ENCODE data around the gene RFC2.
"Not testable (repeated sequence)": the region's sequence is repeated elsewhere in the genome, so short reads cannot be mapped to it uniquely, and the experiment has no call there.

RFC2 gene

DNA sequence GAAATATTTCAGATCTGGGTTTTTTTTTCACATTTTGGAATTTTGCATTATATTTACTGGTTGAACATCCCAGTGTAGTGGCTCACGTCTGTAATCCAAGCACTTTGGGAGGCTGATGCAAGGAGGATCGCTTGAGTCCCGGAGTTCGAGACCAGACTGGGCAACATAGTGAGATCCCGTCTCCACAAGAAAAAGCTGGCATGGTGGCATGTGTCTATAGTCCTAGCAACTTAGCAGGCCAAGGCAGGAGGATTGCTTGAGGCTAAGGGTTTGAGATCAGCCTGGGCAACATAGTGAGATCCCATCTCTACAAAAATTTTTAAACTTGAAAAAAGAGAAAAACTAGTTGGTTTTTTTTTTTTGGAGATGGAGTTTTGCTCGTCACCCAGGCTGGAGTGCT lies 6.0 kb downstream of the RFC2 start:
- no peak for DNase-seq (ENCODE audit: low spot score)

DNA sequence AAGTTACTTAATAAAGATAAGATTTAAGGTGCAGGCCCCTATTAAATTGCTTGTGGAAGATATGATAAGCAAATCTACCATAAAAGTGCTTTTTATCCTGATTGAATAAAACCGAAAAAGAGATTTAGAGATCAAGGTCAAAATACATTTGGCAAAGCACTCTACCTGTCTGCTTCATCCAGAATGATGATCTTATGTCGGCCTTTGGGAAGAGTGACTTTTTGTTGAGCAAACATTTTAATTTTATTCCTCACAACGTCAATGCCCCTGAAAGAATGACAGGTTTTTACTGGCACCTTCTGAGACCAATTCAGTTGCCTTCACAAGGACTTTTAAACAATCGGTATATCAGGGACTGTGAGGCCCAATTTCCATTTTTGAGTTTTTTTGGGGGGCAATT lies 7.7 kb downstream of the RFC2 start:
- DNase-seq (ENCODE audit: low spot score): no peak

DNA sequence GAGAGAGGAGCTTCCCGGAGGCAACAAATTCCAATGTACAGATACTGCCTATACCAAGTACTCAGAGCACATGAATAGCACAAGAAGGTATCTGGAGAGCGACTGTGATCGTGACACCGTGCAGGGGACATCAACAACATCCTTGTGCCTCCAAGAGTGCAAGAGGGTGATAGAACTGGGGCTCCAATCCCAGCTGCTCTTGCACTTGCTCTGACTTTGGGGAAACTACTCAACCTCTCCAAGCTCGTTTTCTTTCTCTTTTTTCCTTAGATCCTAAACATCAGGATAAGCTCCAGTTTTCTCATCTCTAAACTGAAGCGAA lies 12.1 kb downstream of the RFC2 start:
- no peak for DNase-seq (ENCODE audit: low spot score)

GRCh38 chr7:74240482-74240881 lies 13.7 kb downstream of the RFC2 start:
- DNase-seq (ENCODE audit: low spot score): no peak

DNA sequence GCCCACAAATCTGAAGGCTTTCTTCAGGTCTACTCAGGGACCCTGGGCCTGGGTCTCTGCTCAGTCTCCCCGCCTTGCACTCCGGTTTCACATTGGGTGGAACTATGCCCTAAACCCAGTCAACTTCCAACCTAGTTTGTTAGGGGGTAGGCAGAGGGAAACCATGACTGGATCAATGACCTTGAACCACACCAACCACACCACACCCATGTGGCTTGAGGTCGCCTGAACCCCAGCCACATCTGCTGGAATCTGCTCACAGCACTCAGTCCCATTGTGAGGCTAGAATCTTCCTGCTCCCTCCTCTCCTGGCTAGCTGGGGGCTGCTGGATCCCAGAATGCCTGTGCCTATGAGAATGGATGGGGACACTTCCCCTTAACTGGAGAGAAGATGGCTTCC lies 17.9 kb downstream of the RFC2 start:
- DNase-seq (ENCODE audit: low spot score): no peak

- no peak for DNase-seq (ENCODE audit: low spot score)
Observed at GRCh38 chr7:74235518-74236268, 18.5 kb downstream of the RFC2 start.

DNA sequence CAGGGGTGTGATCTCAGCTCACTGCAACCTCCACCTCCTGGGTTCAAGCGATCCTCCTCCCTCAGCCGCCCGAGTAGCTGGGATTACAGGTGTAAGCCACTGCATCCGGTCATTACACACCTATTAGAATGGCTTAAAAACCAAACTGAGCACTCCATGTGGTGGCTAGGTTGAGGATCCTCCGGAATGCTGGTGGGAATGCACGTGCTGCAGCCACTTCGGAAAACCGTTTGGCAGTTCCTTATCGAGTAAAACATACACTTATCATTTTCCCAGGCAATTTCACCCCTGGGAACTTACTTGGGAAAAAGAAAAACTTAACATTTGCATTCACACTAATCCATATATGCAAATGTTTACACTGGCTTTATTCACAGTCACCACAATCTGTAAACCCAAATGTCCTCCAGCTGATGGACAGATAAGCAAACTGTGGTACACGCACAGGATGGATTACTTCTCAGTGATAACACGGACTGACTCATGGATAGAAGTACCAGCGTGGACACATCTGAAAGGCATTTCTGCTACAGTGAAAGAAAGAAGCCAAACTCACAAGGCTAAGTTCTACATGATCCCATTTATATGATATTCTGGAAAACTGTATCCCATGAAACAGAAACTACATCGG lies 20.4 kb downstream of the RFC2 start:
- no peak for DNase-seq (ENCODE audit: low spot score)

GRCh38 chr7:74231232-74231590 lies 23.0 kb downstream of the RFC2 start:
- DNase-seq (ENCODE audit: low spot score): no peak

GRCh38 chr7:74230446-74231231 lies 23.6 kb downstream of the RFC2 start:
- no peak for DNase-seq (ENCODE audit: low spot score)

DNA sequence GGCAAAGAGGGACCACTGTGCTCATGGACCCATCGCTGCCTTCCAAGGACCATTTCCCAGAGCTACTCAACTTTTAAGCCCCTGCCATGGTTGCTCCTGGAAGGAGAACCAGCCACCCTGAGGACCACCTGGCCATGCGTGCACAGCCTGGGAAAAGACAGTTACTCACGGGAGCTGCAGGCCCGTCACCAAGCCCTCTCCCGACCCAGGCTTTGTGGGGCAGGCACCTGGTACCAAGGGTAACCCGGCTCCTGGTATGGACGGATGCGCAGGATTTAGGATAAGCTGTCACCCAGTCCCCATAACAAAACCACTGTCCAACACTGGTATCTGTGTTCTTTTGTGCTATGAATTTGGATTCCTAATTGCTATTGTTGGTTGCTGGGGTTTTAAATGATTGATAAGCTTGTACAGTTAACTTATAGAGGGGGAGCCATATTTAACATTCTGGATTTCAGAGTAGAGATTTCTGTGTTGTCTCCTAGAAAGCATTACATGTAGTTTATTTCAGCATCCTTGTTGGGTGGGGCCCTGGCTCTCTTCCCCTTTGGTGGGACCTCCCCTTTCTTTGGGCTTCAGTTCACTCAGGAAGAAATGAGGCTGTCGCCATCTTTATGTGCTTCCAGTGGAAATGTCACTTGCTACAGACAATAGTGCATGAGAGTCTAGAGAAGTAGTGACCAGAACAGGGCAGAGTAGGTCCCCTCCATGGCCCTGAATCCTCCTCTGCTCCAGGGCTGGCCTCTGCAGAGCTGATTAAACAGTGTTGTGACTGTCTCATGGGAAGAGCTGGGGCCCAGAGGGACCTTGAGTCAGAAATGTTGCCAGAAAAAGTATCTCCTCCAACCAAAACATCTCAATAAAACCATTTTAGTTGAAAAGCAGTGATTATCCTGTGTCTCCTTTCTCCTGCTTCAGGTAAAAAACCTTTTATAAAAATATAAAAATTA lies 25.0 kb downstream of the RFC2 start:
- no peak for DNase-seq (ENCODE audit: low spot score)

DNA sequence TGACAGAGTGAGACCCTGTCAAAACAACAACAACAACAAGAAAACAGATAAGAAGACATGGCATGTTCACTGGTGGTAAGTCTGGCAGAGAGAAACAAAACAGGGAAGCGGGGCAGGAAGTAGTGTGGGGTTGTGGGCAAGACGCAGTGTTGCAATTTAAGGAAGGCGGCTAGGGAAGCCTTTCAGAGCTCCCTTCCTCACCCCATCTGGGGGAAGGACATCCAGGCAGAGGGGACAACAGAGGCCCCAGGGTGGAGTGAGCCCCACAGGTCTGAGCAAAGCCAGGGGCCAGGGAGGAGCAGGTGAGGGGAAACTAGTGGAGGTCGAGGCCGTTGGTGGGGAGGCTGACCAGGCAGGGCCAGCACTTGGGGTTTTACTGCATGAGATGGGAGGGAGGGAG lies 27.6 kb downstream of the RFC2 start:
- DNase-seq (ENCODE audit: low spot score): no peak

DNA sequence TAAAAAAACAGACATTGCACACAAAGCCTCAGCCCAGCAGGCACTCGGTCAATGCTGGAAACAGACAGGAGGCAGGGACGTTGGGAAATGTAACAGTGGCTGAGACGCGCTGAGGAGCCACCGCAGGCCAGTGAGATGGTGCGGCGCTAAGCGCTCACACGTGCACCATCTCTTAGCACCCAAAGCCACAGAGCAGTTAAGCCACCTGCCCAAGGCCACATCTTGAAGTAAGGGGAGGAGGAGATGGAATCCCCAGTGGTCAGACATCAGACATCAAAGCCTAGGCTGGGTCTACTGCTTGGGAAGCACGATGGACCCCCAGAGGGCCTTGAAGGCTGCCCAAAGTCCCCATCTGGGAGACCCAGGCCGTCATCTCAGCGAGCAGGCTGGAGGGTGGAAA lies 28.8 kb downstream of the RFC2 start:
- no peak for DNase-seq (ENCODE audit: low spot score)

DNA sequence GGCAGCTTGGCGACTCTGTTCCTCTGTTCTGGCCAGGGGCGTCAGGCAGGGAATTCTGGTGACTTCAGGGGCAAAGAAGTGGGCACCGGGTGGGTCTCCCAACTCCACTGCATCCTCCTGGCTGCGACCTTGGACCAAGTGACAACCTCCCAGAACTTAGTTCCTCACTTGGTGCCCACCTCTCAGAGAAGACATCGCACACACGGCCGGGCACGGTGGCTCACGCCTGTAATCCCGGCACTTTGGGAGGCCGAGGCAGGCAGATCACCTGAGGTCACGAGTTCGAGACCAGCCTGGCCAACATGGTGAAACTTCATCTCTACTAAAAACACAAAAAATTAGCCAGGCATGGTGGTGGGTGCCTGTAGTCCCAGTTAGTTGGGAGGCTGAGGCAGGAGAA lies 29.3 kb downstream of the RFC2 start:
- DNase-seq (ENCODE audit: low spot score): not testable (repeated sequence)

DNA sequence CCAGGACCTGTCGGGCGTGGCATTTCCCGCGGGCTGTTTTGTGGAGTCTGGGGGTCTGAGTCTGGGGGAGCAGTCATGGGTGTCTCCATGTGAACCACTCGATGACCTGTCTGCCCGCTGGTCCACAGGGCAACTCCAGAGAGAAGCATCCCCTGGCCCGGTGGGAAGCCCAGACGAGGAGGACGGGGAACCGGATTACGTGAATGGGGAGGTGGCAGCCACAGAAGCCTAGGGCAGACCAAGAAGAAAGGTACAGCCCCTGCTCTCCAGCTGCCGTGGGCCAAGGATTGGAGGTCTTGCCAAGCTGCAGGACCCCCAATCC lies 29.7 kb downstream of the RFC2 start:
- no peak for DNase-seq (ENCODE audit: low spot score)

DNA sequence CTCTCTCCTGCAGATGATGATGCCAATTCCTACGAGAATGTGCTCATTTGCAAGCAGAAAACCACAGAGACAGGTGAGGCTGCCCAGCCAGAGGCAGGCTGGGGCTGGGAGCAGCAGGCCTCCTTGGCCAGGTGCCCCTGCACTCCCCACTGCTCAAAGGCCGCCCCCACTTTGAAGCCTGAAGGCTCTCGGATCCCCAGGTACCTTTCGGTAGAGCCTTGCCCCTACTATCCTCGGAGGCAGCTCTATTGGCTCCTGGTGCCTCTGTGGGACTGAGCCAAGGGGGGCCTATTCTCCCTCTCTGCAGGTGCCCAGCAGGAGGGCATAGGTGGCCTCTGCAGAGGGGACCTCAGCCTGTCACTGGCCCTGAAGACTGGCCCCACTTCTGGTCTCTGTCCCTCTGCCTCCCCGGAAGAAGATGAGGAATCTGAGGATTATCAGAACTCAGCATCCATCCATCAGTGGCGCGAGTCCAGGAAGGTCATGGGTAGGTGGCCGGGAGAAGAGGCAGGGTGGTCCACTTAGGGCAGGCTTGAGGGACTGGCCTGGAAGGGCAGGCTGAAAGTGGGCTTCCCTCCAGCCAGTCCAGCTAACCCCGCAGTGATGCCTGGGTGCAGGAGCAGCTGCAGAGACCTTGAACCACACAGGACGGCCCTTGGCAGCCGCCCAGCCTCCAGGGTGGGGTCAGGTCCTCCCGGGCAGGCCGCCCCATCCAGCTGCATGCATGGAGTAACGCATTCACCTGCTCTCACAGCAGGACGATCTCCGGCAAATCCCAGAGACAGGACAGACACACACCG lies 30.3 kb downstream of the RFC2 start:
- no peak for DNase-seq (ENCODE audit: low spot score)

DNA sequence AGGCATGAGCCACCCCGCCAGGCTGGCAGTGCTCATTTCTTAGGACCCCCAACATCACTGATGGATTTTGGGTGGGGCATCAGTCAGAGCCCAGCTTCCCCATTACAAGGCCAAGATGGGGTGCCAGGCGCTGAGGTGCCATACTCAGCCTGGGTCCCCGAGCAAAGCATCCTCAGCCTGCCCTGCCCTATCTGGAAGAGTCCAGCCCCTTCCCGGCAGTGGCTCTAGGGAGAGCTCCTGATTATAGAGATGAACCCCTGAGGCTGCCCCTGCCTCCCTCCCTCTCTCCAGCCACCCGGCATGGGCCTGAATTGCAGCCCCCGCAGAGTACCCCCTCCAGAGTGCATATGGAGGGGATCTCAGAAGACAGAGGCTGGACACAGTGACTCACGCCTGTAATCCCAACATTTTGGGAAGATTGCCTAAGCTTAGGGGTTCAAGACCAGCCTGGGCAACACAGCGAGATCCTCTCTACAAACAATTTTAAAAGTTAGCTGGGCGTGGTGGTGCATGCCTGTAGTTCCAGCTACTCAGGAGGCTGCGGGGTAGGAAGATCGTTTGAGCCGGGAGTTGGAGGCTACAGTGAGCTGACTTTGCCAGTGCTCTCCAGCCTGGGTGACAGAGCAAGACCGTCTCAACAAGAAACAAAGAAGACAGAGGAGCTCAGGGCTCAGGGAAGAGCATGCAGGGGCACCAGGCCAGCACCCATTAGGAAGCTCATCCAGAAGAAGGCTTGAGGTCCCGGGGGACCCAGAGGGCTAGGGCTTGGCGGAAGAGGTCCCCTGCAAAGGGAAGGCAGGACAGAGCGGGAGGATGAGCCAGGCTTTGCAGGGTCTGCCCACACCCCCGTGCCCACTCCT lies 31.1 kb downstream of the RFC2 start:
- no peak for DNase-seq (ENCODE audit: low spot score)

DNA sequence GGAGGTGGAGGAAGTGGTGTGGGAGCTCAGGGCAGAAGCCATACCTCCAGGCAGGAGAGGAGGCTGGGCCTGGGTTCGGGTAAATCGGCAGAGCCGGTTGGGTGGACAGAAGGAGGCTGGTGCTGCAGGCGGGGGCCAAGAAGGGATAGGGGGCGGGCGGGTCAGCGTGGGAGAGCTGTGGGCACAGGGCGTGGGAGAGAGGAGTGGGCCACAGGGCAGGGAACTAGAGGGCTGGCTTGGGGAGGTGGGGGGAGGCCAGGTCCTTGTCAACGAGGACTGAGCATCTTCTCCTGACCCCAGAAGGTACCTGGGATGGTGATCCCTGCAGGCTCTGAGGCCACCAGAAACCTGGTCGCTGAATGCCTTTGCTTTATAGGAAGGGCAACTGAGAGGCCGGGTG lies 32.5 kb downstream of the RFC2 start:
- DNase-seq (ENCODE audit: low spot score): no peak

DNA sequence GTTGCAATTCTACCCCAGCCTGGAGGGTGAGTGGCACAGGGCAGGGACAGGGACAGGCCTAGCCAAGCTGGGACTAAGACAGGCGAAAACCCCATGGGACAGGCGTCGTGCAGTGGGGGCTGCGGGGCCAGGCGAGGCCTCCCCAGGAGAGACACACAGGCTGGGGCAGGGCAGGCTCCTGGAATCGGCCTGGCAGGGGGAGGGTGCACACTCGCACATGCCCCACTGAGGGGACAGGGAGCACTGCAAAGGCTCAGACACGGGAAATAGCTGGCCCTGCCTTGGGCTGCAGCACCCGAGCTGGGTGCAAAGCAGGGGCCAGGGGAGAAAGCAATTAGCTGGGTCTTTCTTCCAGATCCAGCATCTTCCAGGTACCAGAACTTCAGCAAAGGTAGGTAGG lies 34.0 kb downstream of the RFC2 start:
- no peak for DNase-seq (ENCODE audit: low spot score)

- no peak for DNase-seq (ENCODE audit: low spot score)
Observed at GRCh38 chr7:74219416-74219815, 34.8 kb downstream of the RFC2 start.

GRCh38 chr7:74218343-74218698 lies 35.9 kb downstream of the RFC2 start:
- no peak for DNase-seq (ENCODE audit: low spot score)

Data from activated CD4-positive, alpha-beta T cell treated with anti-CD3 and anti-CD28 coated beads, Interleukin-2, Interleukin-4, amounts not matched to agents 100 ng/mL and 50 ng/mL, durations not matched to agents 16 hours and 8 hours (primary cell).